ENCODE results near the gene EVX2. TPM values are rescaled to one million over a fixed set of nuclear protein-coding genes. Genes with fewer than 3 reads are reported as not detected.

EVX2 gene
- total and polyA plus RNA-seq, 2 donors (not counting 1 experiment from before 2014, with no cell fraction given): not detected

GRCh38 chr2:176124947-176125771, 41.4 kb upstream of the EVX2 start:
- Histone ChIP-seq H3K9me3 (ENCODE audit: control extremely low read depth in 1 of 3, control insufficient read depth in 2 of 3, insufficient read depth in 1 of 3, low read length in 2 of 3) (peaks cover 0 to 53% (median 0%) of the 10 kb centered on the region in 3 donors), H3K36me3 (replicated peaks in 1 of 2; ENCODE audit: control extremely low read depth in 1 of 2, control insufficient read depth in 1 of 2, extremely low read depth in 1 of 2, insufficient read depth in 2 of 2, low read length in 1 of 2) (no peaks in the 10 kb centered on the region), H3K27ac (ENCODE audit: low read length in 2 of 2) (no peak overlapping the region), H3K79me2 (ENCODE audit: control insufficient read depth, insufficient read depth, low read length) (no peaks in the 10 kb centered on the region), H3K4me1 (ENCODE audit: control insufficient read depth in 2 of 2, insufficient read depth in 2 of 2, low read length in 2 of 2) (peaks cover 18 to 43% of the 10 kb centered on the region in 2 donors), H3K4me3 (ENCODE audit: control extremely low read depth in 1 of 5, extremely low read depth in 1 of 5, insufficient read depth in 1 of 5, low read depth in 2 of 5, low read length in 4 of 5) (no peak overlapping the region), H3K9ac (ENCODE audit: low read length) (no peak overlapping the region), H3K4me2 (replicated peaks; ENCODE audit: low read depth, low read length, poor library complexity, severe bottlenecking) (no peak overlapping the region), H2AFZ (ENCODE audit: insufficient read depth, low read depth, low read length, poor library complexity, severe bottlenecking) (no peak overlapping the region), H4K20me1 (ENCODE audit: control insufficient read depth, insufficient read depth, low read length, poor library complexity, severe bottlenecking) (no peaks in the 10 kb centered on the region), H3K27me3 (replicated peaks in 1 of 4; ENCODE audit: control extremely low read depth in 1 of 4, control insufficient read depth in 3 of 4, insufficient read depth in 4 of 4, low read length in 3 of 4) (peaks cover 0 to 89% (median 67%) of the 10 kb centered on the region in 4 experiments)
- peaks cover 19% of the 10 kb centered on the region for H3K4me1 Mint-ChIP-seq
- H3K9me3 Mint-ChIP-seq (ENCODE audit: insufficient read depth): no peaks in the 10 kb centered on the region
- 28% methylated on average over 8 of the region's 9 CpGs for WGBS (ENCODE audit: insufficient coverage)
- no peak overlapping the region for H3K27ac Mint-ChIP-seq
- no peak for TF ChIP-seq CTCF (IDR thresholded peaks at IDR 0.05)
- intact Hi-C loops (cut with micrococcal nuclease): loop anchor here (5.0 kb wide), 1 partner anchor 1037 kb away; no protein-coding TSS in a partner anchor
- peaks cover 69% of the 10 kb centered on the region for H3K27me3 Mint-ChIP-seq
- no peak for ATAC-seq (ENCODE audit: low read depth)
- no peak for DNase-seq
- H3K4me3 Mint-ChIP-seq: no peak overlapping the region
- ChIA-PET CTCF (interaction anchor here (0.8 to 4.6 kb wide), 8 partner anchors 29 to 1346 kb away, joined by 3 to 110 read pairs (median 8); no protein-coding TSS in a partner anchor), POLR2A (no interaction called here)

GRCh38 chr2:176124110-176124946, 40.6 kb upstream of the EVX2 start:
- Mint-ChIP-seq H3K27ac (no peak overlapping the region), H3K4me1 (peaks cover 19% of the 10 kb centered on the region), H3K27me3 (peaks cover 77% of the 10 kb centered on the region), H3K4me3 (peak overlapping the region; percentile 26), H3K9me3 (ENCODE audit: insufficient read depth) (peaks cover 2% of the 10 kb centered on the region)
- WGBS (ENCODE audit: insufficient coverage): 16% methylated on average over 30 of the region's 34 CpGs
- intact Hi-C loops (cut with micrococcal nuclease): no loop called here
- H2AFZ ChIP-seq (ENCODE audit: insufficient read depth, low read depth, low read length, poor library complexity, severe bottlenecking): no peak overlapping the region
- H3K9ac ChIP-seq (ENCODE audit: low read length): no peak overlapping the region
- H3K79me2 ChIP-seq (ENCODE audit: control insufficient read depth, insufficient read depth, low read length): no peaks in the 10 kb centered on the region
- POLR2A ChIA-PET: no interaction called here
- no peak for ATAC-seq (ENCODE audit: low read depth)
- H3K27ac ChIP-seq (ENCODE audit: low read length in 2 of 2): no peak overlapping the region
- peaks cover 0 to 93% (median 73%) of the 10 kb centered on the region in 4 experiments for H3K27me3 ChIP-seq (replicated peaks in 1 of 4; ENCODE audit: control extremely low read depth in 1 of 4, control insufficient read depth in 3 of 4, insufficient read depth in 4 of 4, low read length in 3 of 4)
- DNase-seq: no peak
- no peaks in the 10 kb centered on the region for H3K36me3 ChIP-seq (replicated peaks in 1 of 2; ENCODE audit: control extremely low read depth in 1 of 2, control insufficient read depth in 1 of 2, extremely low read depth in 1 of 2, insufficient read depth in 2 of 2, low read length in 1 of 2)
- H3K4me1 ChIP-seq (ENCODE audit: control insufficient read depth in 2 of 2, insufficient read depth in 2 of 2, low read length in 2 of 2): peaks cover 17 to 41% of the 10 kb centered on the region in 2 donors
- H3K4me2 ChIP-seq (replicated peaks; ENCODE audit: low read depth, low read length, poor library complexity, severe bottlenecking): no peak overlapping the region
- TF ChIP-seq EZH2 (IDR thresholded peaks at IDR 0.05; ENCODE audit: borderline replicate concordance, insufficient read depth, low read depth, low read length, poor library complexity, severe bottlenecking): no peak
- no peak for TF ChIP-seq CTCF (IDR thresholded peaks at IDR 0.05)
- no peaks in the 10 kb centered on the region for H4K20me1 ChIP-seq (ENCODE audit: control insufficient read depth, insufficient read depth, low read length, poor library complexity, severe bottlenecking)
- H3K9me3 ChIP-seq (ENCODE audit: control extremely low read depth in 1 of 3, control insufficient read depth in 2 of 3, insufficient read depth in 1 of 3, low read length in 2 of 3): peaks cover 0 to 50% (median 0%) of the 10 kb centered on the region in 3 donors
- H3K4me3 ChIP-seq (ENCODE audit: control extremely low read depth in 1 of 5, extremely low read depth in 1 of 5, insufficient read depth in 1 of 5, low read depth in 2 of 5, low read length in 4 of 5): no peak overlapping the region
- CTCF ChIA-PET: interaction anchor here (1.1 to 4.6 kb wide), 2 partner anchors 527 to 530 kb away, joined by 4 to 100 read pairs; no protein-coding TSS in a partner anchor
